HCT116 (cell line): ENCODE results near the gene KRIT1. TPM values are rescaled to one million over a fixed set of nuclear protein-coding genes. Genes with fewer than 3 reads are reported as not detected.

Source experiments
- ATAC-seq: fragments of 200-7000 bp; cut with Tn5 transposase; 2 replicates; pipeline ENCODE4 v1.9.1; 2020; ENCODE audit warnings: mild to moderate bottlenecking, moderate library complexity
- BruUV-seq: library from RNA; stranded (reverse); fragments of 400-500 nt; replicated peaks from 2 replicates; lab custom pipeline; 2021; lab: Mats Ljungman, UMichigan
- CTCF ChIA-PET: fragments of 300-600 bp; sonication (Branson Sonifier 250); formaldehyde crosslinking; loops from one replicate; lab custom pipeline; 2021; ENCODE audit warnings: antibody characterized with exemption; lab: Charles Lee
- POLR2A ChIA-PET: fragments of 300-600, 350-600 bp; sonication (Branson Sonifier 250); formaldehyde crosslinking; loops from one replicate; lab custom pipeline; 2021; ENCODE audit warnings: antibody characterized with exemption; lab: Charles Lee
- RAD21 ChIA-PET, 2 experiments: fragments of 300-600 bp; sonication (Branson Sonifier 250); formaldehyde crosslinking; loops; one replicate each; lab custom pipeline; 2023; ENCODE audit warnings: low total read pairs in 2 of 2; ENCODE audit not compliant: uncharacterized antibody in 2 of 2, unreplicated experiment in 2 of 2, low non-redundant PET in 1 of 2; lab: Charles Lee
- DNase-seq: peaks from one replicate; pipeline ENCODE4 v3.0.0-alpha.2; 2010; ENCODE audit warnings: low read depth, low spot score
- H2AFZ ChIP-seq: fragments of 200-600 bp; shearing (Covaris generic), sonication (generic); 2 replicates; pipeline ENCODE4 v1.6.1; 2017; ENCODE audit warnings: low read depth, mixed run types, mixed read lengths, antibody characterized with exemption, low read length; ENCODE audit not compliant: poor library complexity, severe bottlenecking
- H3K27ac ChIP-seq: 2 replicates; pipeline ENCODE4 v1.5.1; 2012; ENCODE audit warnings: low read depth, low read length
- H3K27me3 ChIP-seq: fragments of 200-600 bp; sonication (generic); 2 replicates; pipeline ENCODE4 v1.6.1; 2016; ENCODE audit warnings: mixed run types, low read length, mixed read lengths; ENCODE audit not compliant: insufficient read depth
- H3K36me3 ChIP-seq, 2 experiments: fragments of 200-500 bp in 1 of 2; fragments of 200-600 bp in 1 of 2; sonication (Bioruptor generic) in 1 of 2; sonication (generic) in 1 of 2; 2 replicates each; pipeline versions ENCODE4 v1.5.1 to v1.6.1; 2014 to 2016; ENCODE audit warnings: low read length in 2 of 2, inconsistent platforms in 1 of 2, mixed read lengths in 1 of 2, mixed run types in 1 of 2; ENCODE audit not compliant: insufficient read depth in 2 of 2, control insufficient read depth in 1 of 2
- H3K4me1 ChIP-seq, 2 experiments: fragments of 200-600 bp in 1 of 2; sonication (generic) in 1 of 2; 2 replicates each; pipeline versions ENCODE4 v1.5.1 to v1.6.1; 2012 to 2017; ENCODE audit warnings: low read length in 2 of 2, inconsistent platforms in 1 of 2, mild to moderate bottlenecking in 1 of 2, mixed read lengths in 1 of 2, mixed run types in 1 of 2, moderate library complexity in 1 of 2; ENCODE audit not compliant: insufficient read depth in 2 of 2, control insufficient read depth in 1 of 2
- H3K4me2 ChIP-seq: fragments of 200-600 bp; sonication (generic); 2 replicates; pipeline ENCODE4 v1.6.1; 2017; ENCODE audit warnings: mixed run types, low read length, mixed read lengths
- H3K4me3 ChIP-seq, 2 experiments: fragments of 200-600 bp in 1 of 2; sonication (generic) in 1 of 2; replicated peaks in 1 of 2; 2 replicates each; pipeline ENCODE4 v1.5.1; 2011 to 2016; ENCODE audit warnings: low read length in 2 of 2, control low read depth in 1 of 2, low read depth in 1 of 2, mild to moderate bottlenecking in 1 of 2, mixed read lengths in 1 of 2, mixed run types in 1 of 2
- H3K79me2 ChIP-seq: fragments of 200-600 bp; sonication (generic); 2 replicates; pipeline ENCODE4 v1.6.1; 2017; ENCODE audit warnings: mild to moderate bottlenecking, mixed run types, low read length, moderate library complexity, mixed read lengths; ENCODE audit not compliant: insufficient read depth
- H3K9ac ChIP-seq: fragments of 200-600 bp; sonication (generic); 2 replicates; pipeline ENCODE4 v1.6.1; 2016; ENCODE audit warnings: low read length, mixed read lengths
- H3K9me2 ChIP-seq: fragments of 200-600 bp; sonication (generic), shearing (Covaris generic); 2 replicates; pipeline ENCODE4 v1.6.1; 2017; ENCODE audit warnings: mixed run types, mild to moderate bottlenecking, moderate library complexity; ENCODE audit not compliant: insufficient read depth
- H3K9me3 ChIP-seq, 2 experiments: fragments of 200-500 bp in 1 of 2; fragments of 200-600 bp in 1 of 2; sonication (Bioruptor generic) in 1 of 2; sonication (generic) in 1 of 2; 2 replicates each; pipeline ENCODE4 v1.6.1; 2014 to 2017; ENCODE audit warnings: low read length in 2 of 2, mixed read lengths in 2 of 2, inconsistent platforms in 1 of 2, low read depth in 1 of 2, mild to moderate bottlenecking in 1 of 2, mixed run types in 1 of 2, moderate library complexity in 1 of 2; ENCODE audit not compliant: control insufficient read depth in 1 of 2, insufficient read depth in 1 of 2
- H4K20me1 ChIP-seq: fragments of 200-600 bp; sonication (generic), shearing (Covaris generic); 2 replicates; pipeline ENCODE4 v1.6.1; 2017; ENCODE audit warnings: mixed run types, mild to moderate bottlenecking, moderate library complexity; ENCODE audit not compliant: insufficient read depth
- CBX3 ChIP-seq: IDR thresholded peaks from 2 replicates; pipeline ENCODE4 v1.6.1; 2012; ENCODE audit warnings: low read depth
- CEBPB ChIP-seq: IDR thresholded peaks from 2 replicates; pipeline ENCODE4 v1.6.1; 2012; ENCODE audit warnings: low read depth
- ELF1 ChIP-seq: IDR thresholded peaks from 2 replicates; pipeline ENCODE4 v1.6.1; 2012; ENCODE audit warnings: low read depth, borderline replicate concordance
- EZH2 ChIP-seq: fragments of 200-600 bp; sonication (generic); IDR thresholded peaks from 2 replicates; pipeline ENCODE4 v1.6.1; 2017; ENCODE audit warnings: antibody characterized with exemption, mixed run types
- FOSL1 ChIP-seq: IDR thresholded peaks from 2 replicates; pipeline ENCODE4 v1.6.1; 2012; ENCODE audit warnings: low read depth
- JUND ChIP-seq: IDR thresholded peaks from 2 replicates; pipeline ENCODE4 v1.6.1; 2012
- POLR2A ChIP-seq: IDR thresholded peaks from 2 replicates; pipeline ENCODE4 v1.7.0; 2011; ENCODE audit warnings: borderline replicate concordance; ENCODE audit not compliant: insufficient read depth, insufficient read length; ENCODE audit errors: extremely low read depth
- POLR2AphosphoS5 ChIP-seq: IDR thresholded peaks from 2 replicates; pipeline ENCODE4 v1.6.1; 2011; ENCODE audit warnings: mild to moderate bottlenecking, low read depth, low read length, moderate library complexity
- RAD21 ChIP-seq: IDR thresholded peaks from 2 replicates; pipeline ENCODE4 v1.6.1; 2012; ENCODE audit warnings: low read depth, mild to moderate bottlenecking
- SIN3A ChIP-seq: IDR thresholded peaks from 2 replicates; pipeline ENCODE4 v1.6.1; 2012; ENCODE audit warnings: low read depth
- SP1 ChIP-seq: IDR thresholded peaks from 2 replicates; pipeline ENCODE4 v1.6.1; 2012; ENCODE audit warnings: low read depth
- SRF ChIP-seq: IDR thresholded peaks from 2 replicates; pipeline ENCODE4 v1.6.1; 2012; ENCODE audit warnings: low read depth
- TCF7L2 ChIP-seq: IDR thresholded peaks from 2 replicates; pipeline ENCODE4 v1.7.0; 2011; ENCODE audit warnings: borderline replicate concordance, inconsistent platforms; ENCODE audit not compliant: insufficient read depth, insufficient read length; ENCODE audit errors: extremely low read depth
- YY1 ChIP-seq: IDR thresholded peaks from 2 replicates; pipeline ENCODE4 v1.6.1; 2011; ENCODE audit warnings: low read length, low read depth, moderate library complexity, mild to moderate bottlenecking; ENCODE audit not compliant: insufficient replicate concordance; ENCODE audit errors: extremely low read depth
- ZFX ChIP-seq: fragments of 450-650 bp; IDR thresholded peaks from 2 replicates; pipeline ENCODE4 v1.6.1; 2017
- ZNF274 ChIP-seq: fragments of 200-500 bp; sonication (Bioruptor generic); IDR thresholded peaks from 2 replicates; pipeline ENCODE4 v1.6.1; 2014; ENCODE audit warnings: mild to moderate bottlenecking, low read depth, low read length, inconsistent platforms
- intact Hi-C: fragments of 100-400 bp; cut with micrococcal nuclease; formaldehyde crosslinking; loops from 2 replicates; pipeline ENCODE4 v1.10.0; 2022
- total RNA-seq: library from RNA; stranded (reverse); gene quantifications from one replicate; pipeline ENCODE4 v1.2.1, GENCODE V29; 2021; ENCODE audit not compliant: unreplicated experiment
- TF ChIP-seq, protein P1 (sequence below), 3 experiments: fragments of 200-600 bp in 1 of 3; sonication (generic) in 1 of 3; IDR thresholded peaks in 2 of 3; conservative IDR thresholded peaks in 1 of 3; 2 replicates each; pipeline ENCODE4 v1.5.1; 2012 to 2017; ENCODE audit warnings: low read depth in 2 of 3, low read length in 2 of 3, antibody characterized with exemption in 1 of 3, borderline replicate concordance in 1 of 3, control low read depth in 1 of 3, mild to moderate bottlenecking in 1 of 3, mixed read lengths in 1 of 3, mixed run types in 1 of 3, moderate library complexity in 1 of 3; ENCODE audit not compliant: insufficient read depth in 1 of 3
- TF ChIP-seq, protein P2 (sequence below): IDR thresholded peaks from 2 replicates; pipeline ENCODE4 v1.6.1; 2011; ENCODE audit warnings: mild to moderate bottlenecking, low read length, moderate library complexity; ENCODE audit not compliant: insufficient replicate concordance; ENCODE audit errors: extremely low read depth
- TF ChIP-seq, protein P3 (sequence below): IDR thresholded peaks from 2 replicates; pipeline ENCODE4 v1.6.1; 2012
- TF ChIP-seq, protein P4 (sequence below): IDR thresholded peaks from 2 replicates; pipeline ENCODE4 v1.6.1; 2012; ENCODE audit warnings: low read depth

The KRIT1 gene
- total RNA-seq, 1 experiment from 2014 or later, result 32.4 TPM

DNA sequence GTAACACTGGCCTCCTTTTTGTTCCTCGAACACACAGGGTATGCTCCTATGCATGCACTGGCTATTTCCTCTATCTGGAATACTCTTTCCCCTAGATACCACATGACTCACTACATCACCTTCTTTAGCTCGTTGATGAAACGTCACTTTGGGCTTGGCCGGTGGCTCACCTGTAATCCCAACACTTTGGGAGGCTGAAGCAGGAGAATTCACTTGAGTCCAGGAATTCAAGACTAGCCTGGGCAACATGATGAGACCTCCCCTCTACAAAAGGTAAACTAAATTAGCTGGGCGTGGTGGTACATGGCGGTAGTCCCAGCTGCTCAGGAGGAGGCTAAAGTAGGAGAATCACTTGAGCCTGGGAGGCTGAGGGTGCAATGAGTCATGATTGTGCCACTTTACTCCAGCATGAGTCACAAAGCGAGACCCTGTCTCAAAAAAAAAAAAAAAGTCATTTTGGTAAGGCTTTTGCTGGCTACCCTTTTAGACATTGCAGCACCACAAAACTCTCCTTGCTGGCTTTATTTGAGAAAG, 14.6 kb upstream of the KRIT1 start:
- H4K20me1 ChIP-seq, result no peaks in the 10 kb centered on the region
- DNase-seq (peak; percentile 83), ATAC-seq (peak; percentile 94)
- H3K9me3 ChIP-seq, result no peaks in the 10 kb centered on the region
- no peak overlapping the region for H2AFZ ChIP-seq
- H3K27me3 ChIP-seq, result no peaks in the 10 kb centered on the region
- BruUV-seq, result no TSS peak
- ChIA-PET CTCF (interaction anchor here (1.0 kb wide), 1 partner anchor 14 kb away, joined by 3 read pairs; no protein-coding TSS in a partner anchor), RAD21 (no interaction called here), POLR2A (interaction anchor here (0.6 to 2.8 kb wide), 3 partner anchors 9 to 14 kb away, joined by 4 to 22 read pairs (median 4); partner anchors contain the start of genes ANKIB1 and KRIT1)
- H3K9ac ChIP-seq, result peak overlapping the region; percentile 52
- no peaks in the 10 kb centered on the region for H3K9me2 ChIP-seq
- intact Hi-C loops, result loop anchor here (5.0 kb wide), 1 partner anchor 37 kb away; no protein-coding TSS in a partner anchor
- H3K36me3 ChIP-seq, result no peaks in the 10 kb centered on the region
- peak overlapping the region; percentile 80 for H3K4me2 ChIP-seq
- peak overlapping the region; percentile 4 to 39; a peak in 2 of 4 replicates for H3K4me3 ChIP-seq
- H3K4me1 ChIP-seq, result peaks cover 21 to 38% of the 10 kb centered on the region in 2 experiments
- peaks cover 90% of the 10 kb centered on the region for H3K79me2 ChIP-seq
- H3K27ac ChIP-seq, result peak overlapping the region; percentile 67
- TF ChIP-seq, protein P1, sequence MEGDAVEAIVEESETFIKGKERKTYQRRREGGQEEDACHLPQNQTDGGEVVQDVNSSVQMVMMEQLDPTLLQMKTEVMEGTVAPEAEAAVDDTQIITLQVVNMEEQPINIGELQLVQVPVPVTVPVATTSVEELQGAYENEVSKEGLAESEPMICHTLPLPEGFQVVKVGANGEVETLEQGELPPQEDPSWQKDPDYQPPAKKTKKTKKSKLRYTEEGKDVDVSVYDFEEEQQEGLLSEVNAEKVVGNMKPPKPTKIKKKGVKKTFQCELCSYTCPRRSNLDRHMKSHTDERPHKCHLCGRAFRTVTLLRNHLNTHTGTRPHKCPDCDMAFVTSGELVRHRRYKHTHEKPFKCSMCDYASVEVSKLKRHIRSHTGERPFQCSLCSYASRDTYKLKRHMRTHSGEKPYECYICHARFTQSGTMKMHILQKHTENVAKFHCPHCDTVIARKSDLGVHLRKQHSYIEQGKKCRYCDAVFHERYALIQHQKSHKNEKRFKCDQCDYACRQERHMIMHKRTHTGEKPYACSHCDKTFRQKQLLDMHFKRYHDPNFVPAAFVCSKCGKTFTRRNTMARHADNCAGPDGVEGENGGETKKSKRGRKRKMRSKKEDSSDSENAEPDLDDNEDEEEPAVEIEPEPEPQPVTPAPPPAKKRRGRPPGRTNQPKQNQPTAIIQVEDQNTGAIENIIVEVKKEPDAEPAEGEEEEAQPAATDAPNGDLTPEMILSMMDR (IDR thresholded peaks at IDR 0.05 in 2 of 3, conservative IDR thresholded peaks at IDR 0.05 in 1 of 3; ENCODE audit: borderline replicate concordance in 1 of 3, insufficient read depth in 1 of 3, low read depth in 2 of 3, low read length in 2 of 3), result no peak
- no peak for TF ChIP-seq YY1
- TF ChIP-seq ZFX, result no peak
- TF ChIP-seq SRF, result peak; percentile 69
- no peak for TF ChIP-seq ZNF274
- TF ChIP-seq RAD21, result no peak; the same call in 1 of the 2 replicates
- TF ChIP-seq POLR2AphosphoS5, result peak; percentile 32; the same call in 1 of the 2 replicates
- no peak for TF ChIP-seq EZH2
- TF ChIP-seq POLR2A, result no peak
- no peak; the same call in 1 of the 2 replicates for TF ChIP-seq SIN3A
- peak; percentile 48 for TF ChIP-seq SP1
- TF ChIP-seq CBX3, result peak; percentile 89
- TF ChIP-seq TCF7L2, result no peak
- TF ChIP-seq, protein P2, sequence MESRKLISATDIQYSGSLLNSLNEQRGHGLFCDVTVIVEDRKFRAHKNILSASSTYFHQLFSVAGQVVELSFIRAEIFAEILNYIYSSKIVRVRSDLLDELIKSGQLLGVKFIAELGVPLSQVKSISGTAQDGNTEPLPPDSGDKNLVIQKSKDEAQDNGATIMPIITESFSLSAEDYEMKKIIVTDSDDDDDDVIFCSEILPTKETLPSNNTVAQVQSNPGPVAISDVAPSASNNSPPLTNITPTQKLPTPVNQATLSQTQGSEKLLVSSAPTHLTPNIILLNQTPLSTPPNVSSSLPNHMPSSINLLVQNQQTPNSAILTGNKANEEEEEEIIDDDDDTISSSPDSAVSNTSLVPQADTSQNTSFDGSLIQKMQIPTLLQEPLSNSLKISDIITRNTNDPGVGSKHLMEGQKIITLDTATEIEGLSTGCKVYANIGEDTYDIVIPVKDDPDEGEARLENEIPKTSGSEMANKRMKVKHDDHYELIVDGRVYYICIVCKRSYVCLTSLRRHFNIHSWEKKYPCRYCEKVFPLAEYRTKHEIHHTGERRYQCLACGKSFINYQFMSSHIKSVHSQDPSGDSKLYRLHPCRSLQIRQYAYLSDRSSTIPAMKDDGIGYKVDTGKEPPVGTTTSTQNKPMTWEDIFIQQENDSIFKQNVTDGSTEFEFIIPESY, result no peak
- TF ChIP-seq, protein P3, sequence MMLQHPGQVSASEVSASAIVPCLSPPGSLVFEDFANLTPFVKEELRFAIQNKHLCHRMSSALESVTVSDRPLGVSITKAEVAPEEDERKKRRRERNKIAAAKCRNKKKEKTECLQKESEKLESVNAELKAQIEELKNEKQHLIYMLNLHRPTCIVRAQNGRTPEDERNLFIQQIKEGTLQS, result no peak
- no peak for TF ChIP-seq ELF1
- TF ChIP-seq, protein P4, sequence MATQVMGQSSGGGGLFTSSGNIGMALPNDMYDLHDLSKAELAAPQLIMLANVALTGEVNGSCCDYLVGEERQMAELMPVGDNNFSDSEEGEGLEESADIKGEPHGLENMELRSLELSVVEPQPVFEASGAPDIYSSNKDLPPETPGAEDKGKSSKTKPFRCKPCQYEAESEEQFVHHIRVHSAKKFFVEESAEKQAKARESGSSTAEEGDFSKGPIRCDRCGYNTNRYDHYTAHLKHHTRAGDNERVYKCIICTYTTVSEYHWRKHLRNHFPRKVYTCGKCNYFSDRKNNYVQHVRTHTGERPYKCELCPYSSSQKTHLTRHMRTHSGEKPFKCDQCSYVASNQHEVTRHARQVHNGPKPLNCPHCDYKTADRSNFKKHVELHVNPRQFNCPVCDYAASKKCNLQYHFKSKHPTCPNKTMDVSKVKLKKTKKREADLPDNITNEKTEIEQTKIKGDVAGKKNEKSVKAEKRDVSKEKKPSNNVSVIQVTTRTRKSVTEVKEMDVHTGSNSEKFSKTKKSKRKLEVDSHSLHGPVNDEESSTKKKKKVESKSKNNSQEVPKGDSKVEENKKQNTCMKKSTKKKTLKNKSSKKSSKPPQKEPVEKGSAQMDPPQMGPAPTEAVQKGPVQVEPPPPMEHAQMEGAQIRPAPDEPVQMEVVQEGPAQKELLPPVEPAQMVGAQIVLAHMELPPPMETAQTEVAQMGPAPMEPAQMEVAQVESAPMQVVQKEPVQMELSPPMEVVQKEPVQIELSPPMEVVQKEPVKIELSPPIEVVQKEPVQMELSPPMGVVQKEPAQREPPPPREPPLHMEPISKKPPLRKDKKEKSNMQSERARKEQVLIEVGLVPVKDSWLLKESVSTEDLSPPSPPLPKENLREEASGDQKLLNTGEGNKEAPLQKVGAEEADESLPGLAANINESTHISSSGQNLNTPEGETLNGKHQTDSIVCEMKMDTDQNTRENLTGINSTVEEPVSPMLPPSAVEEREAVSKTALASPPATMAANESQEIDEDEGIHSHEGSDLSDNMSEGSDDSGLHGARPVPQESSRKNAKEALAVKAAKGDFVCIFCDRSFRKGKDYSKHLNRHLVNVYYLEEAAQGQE, result no peak
- peak; percentile 81; the same call in 1 of the 2 replicates for TF ChIP-seq JUND
- TF ChIP-seq CEBPB, result peak; percentile 59; the same call in 1 of the 2 replicates
- peak; percentile 90 for TF ChIP-seq FOSL1
